Trophoblast cell (in vitro differentiated cells and primary cell): ENCODE results near the gene GOPC.
"Not testable (repeated sequence)": the region's sequence is repeated elsewhere in the genome, so short reads cannot be mapped to it uniquely, and the experiment has no call there.

Experiments
- DNase-seq, 2 donors: peaks; one replicate each; pipeline ENCODE4 v3.0.0-alpha.2; 2016
- H2AFZ ChIP-seq: 2 replicates; pipeline ENCODE4 v1.6.1; 2013; ENCODE audit warnings: low read length, moderate library complexity, mild to moderate bottlenecking; ENCODE audit not compliant: insufficient read depth, poor library complexity
- H2AK5ac ChIP-seq: 2 replicates; pipeline ENCODE4 v1.6.1; 2013; ENCODE audit warnings: mild to moderate bottlenecking, low read length
- H2BK120ac ChIP-seq: 2 replicates; pipeline ENCODE4 v1.6.1; 2013; ENCODE audit warnings: low read length, mild to moderate bottlenecking, moderate library complexity; ENCODE audit not compliant: insufficient read depth, poor library complexity
- H2BK12ac ChIP-seq: 2 replicates; pipeline ENCODE4 v1.6.1; 2013; ENCODE audit warnings: mild to moderate bottlenecking, low read length, moderate library complexity
- H2BK5ac ChIP-seq: 2 replicates; pipeline ENCODE4 v1.6.1; 2013; ENCODE audit warnings: low read length, low read depth, moderate library complexity, mild to moderate bottlenecking; ENCODE audit not compliant: poor library complexity
- H3K14ac ChIP-seq: 2 replicates; pipeline ENCODE4 v1.6.1; 2013; ENCODE audit warnings: mild to moderate bottlenecking, low read length
- H3K18ac ChIP-seq: 2 replicates; pipeline ENCODE4 v1.6.1; 2013; ENCODE audit warnings: mild to moderate bottlenecking, low read length
- H3K23ac ChIP-seq: 2 replicates; pipeline ENCODE4 v1.6.1; 2013; ENCODE audit warnings: low read length
- H3K27ac ChIP-seq: 2 replicates; pipeline ENCODE4 v1.5.1; 2013; ENCODE audit warnings: low read depth, mild to moderate bottlenecking, inconsistent platforms, low read length, moderate library complexity
- H3K27me3 ChIP-seq: 2 replicates; pipeline ENCODE4 v1.6.1; 2013; ENCODE audit warnings: inconsistent platforms, mild to moderate bottlenecking, low read length, moderate library complexity; ENCODE audit not compliant: insufficient read depth
- H3K36me3 ChIP-seq, 2 experiments: 1 replicate in 1 of 2; 2 replicates in 1 of 2; pipeline ENCODE4 v1.6.1; 2013; ENCODE audit warnings: low read length in 2 of 2, mild to moderate bottlenecking in 2 of 2, moderate library complexity in 1 of 2; ENCODE audit not compliant: insufficient read depth in 2 of 2, control insufficient read depth in 1 of 2
- H3K4ac ChIP-seq: 2 replicates; pipeline ENCODE4 v1.6.1; 2013; ENCODE audit warnings: low read depth, mild to moderate bottlenecking, low read length, moderate library complexity
- H3K4me1 ChIP-seq, 2 experiments: 1 replicate in 1 of 2; 2 replicates in 1 of 2; pipeline ENCODE4 v1.6.1; 2013; ENCODE audit warnings: low read length in 2 of 2, mild to moderate bottlenecking in 2 of 2, moderate library complexity in 1 of 2; ENCODE audit not compliant: insufficient read depth in 2 of 2, control insufficient read depth in 1 of 2
- H3K4me2 ChIP-seq: 2 replicates; pipeline ENCODE4 v1.6.1; 2013; ENCODE audit warnings: inconsistent platforms, mild to moderate bottlenecking, low read length, moderate library complexity
- H3K4me3 ChIP-seq: 2 replicates; pipeline ENCODE4 v1.5.1; 2013; ENCODE audit warnings: mild to moderate bottlenecking, low read depth, low read length, inconsistent platforms
- H3K79me1 ChIP-seq: one replicate; pipeline ENCODE4 v1.6.1; 2013; ENCODE audit warnings: low read length
- H3K79me2 ChIP-seq: 2 replicates; pipeline ENCODE4 v1.6.1; 2013; ENCODE audit warnings: low read length, mild to moderate bottlenecking; ENCODE audit not compliant: control insufficient read depth, insufficient read depth, poor library complexity
- H3K9ac ChIP-seq: 2 replicates; pipeline ENCODE4 v1.6.1; 2013; ENCODE audit warnings: mild to moderate bottlenecking, low read length
- H3K9me3 ChIP-seq: 2 replicates; pipeline ENCODE4 v1.6.1; 2013; ENCODE audit warnings: low read depth, mild to moderate bottlenecking, control low read depth, inconsistent platforms, low read length; ENCODE audit not compliant: insufficient read depth
- H4K12ac ChIP-seq: 2 replicates; pipeline ENCODE4 v1.6.1; 2013; ENCODE audit warnings: low read depth, mild to moderate bottlenecking, low read length, moderate library complexity
- H4K8ac ChIP-seq: 2 replicates; pipeline ENCODE4 v1.6.1; 2013; ENCODE audit warnings: low read depth, mild to moderate bottlenecking, low read length, moderate library complexity
- H4K91ac ChIP-seq: one replicate; pipeline ENCODE4 v1.6.1; 2013; ENCODE audit warnings: low read depth, mild to moderate bottlenecking, low read length, moderate library complexity
- WGBS: extraction: QIAGEN DNeasy Blood & Tissue Kit; methylation state at CpG from one replicate; pipeline ENCODE4 v1.1.7; 2013; ENCODE audit warnings: missing lambda C conversion rate; ENCODE audit not compliant: insufficient read length, insufficient coverage; ENCODE audit errors: extremely low coverage; 5-methylcytosine and 5-hydroxymethylcytosine counted together

Gene GOPC

GRCh38 chr6:117520603-117521395, 81.5 kb downstream of the GOPC start:
- H3K9ac ChIP-seq: no peak overlapping the region
- WGBS: no CpG with 5 or more reads among the region's 4 CpGs
- H3K27me3 ChIP-seq: no peaks in the 10 kb centered on the region

GRCh38 chr6:117518870-117519269, 83.4 kb downstream of the GOPC start:
- Histone ChIP-seq H2AFZ (no peak overlapping the region), H4K8ac (no peak overlapping the region), H3K27ac (no peak overlapping the region), H4K91ac (no peak overlapping the region), H3K27me3 (no peaks in the 10 kb centered on the region), H2BK12ac (no peak overlapping the region), H3K9me3 (no peaks in the 10 kb centered on the region), H3K23ac (no peak overlapping the region), H3K79me1 (peaks cover 4% of the 10 kb centered on the region), H3K9ac (no peak overlapping the region), H3K4me3 (no peak overlapping the region), H2BK5ac (no peak overlapping the region), H3K79me2 (no peaks in the 10 kb centered on the region), H2AK5ac (no peak overlapping the region), H3K36me3 (peaks cover 0 to 9% of the 10 kb centered on the region in 2 experiments), H3K4ac (no peak overlapping the region), H3K18ac (no peak overlapping the region), H3K4me2 (no peak overlapping the region), H4K12ac (no peak overlapping the region), H3K14ac (no peak overlapping the region), H2BK120ac (no peak overlapping the region), H3K4me1 (peaks cover 0 to 4% of the 10 kb centered on the region in 2 experiments)
- DNase-seq: no peak
- WGBS: no CpG with 5 or more reads among the region's 6 CpGs

More at GRCh38 chr6:117520603-117521395, 81.5 kb downstream of the GOPC start:
- H3K4me2 ChIP-seq: no peak overlapping the region
- H2BK120ac ChIP-seq: peak overlapping the region; percentile 2
- H3K4ac ChIP-seq: no peak overlapping the region
- no peak overlapping the region for H2BK12ac ChIP-seq
- H4K12ac ChIP-seq: no peak overlapping the region
- H3K79me2 ChIP-seq: no peaks in the 10 kb centered on the region
- H2AFZ ChIP-seq: no peak overlapping the region
- H2AK5ac ChIP-seq: no peak overlapping the region
- H4K91ac ChIP-seq: peak overlapping the region; percentile 17
- peaks cover 5% of the 10 kb centered on the region for H3K79me1 ChIP-seq
- no peak overlapping the region for H4K8ac ChIP-seq
- H3K36me3 ChIP-seq: peaks cover 2 to 9% of the 10 kb centered on the region in 2 experiments
- peaks cover 0 to 4% of the 10 kb centered on the region in 2 experiments for H3K4me1 ChIP-seq
- H3K14ac ChIP-seq: no peak overlapping the region
- H3K18ac ChIP-seq: no peak overlapping the region
- no peak overlapping the region for H3K4me3 ChIP-seq
- H3K23ac ChIP-seq: no peak overlapping the region
- no peak for DNase-seq
- H2BK5ac ChIP-seq: no peak overlapping the region
- H3K9me3 ChIP-seq: no peaks in the 10 kb centered on the region
- H3K27ac ChIP-seq: peak overlapping the region; percentile 39

GRCh38 chr6:117517995-117518394, 84.3 kb downstream of the GOPC start:
- H3K36me3 ChIP-seq, H3K18ac ChIP-seq, H4K12ac ChIP-seq, H3K23ac ChIP-seq, H2AFZ ChIP-seq, H3K79me1 ChIP-seq, DNase-seq, H3K4me3 ChIP-seq, H2BK120ac ChIP-seq, H3K79me2 ChIP-seq, H2AK5ac ChIP-seq, H4K91ac ChIP-seq, H2BK5ac ChIP-seq, H3K4me2 ChIP-seq, H3K4ac ChIP-seq, H4K8ac ChIP-seq, H3K27me3 ChIP-seq, H3K4me1 ChIP-seq, H3K27ac ChIP-seq, H3K9ac ChIP-seq, H3K9me3 ChIP-seq, H3K14ac ChIP-seq, H2BK12ac ChIP-seq: not testable (repeated sequence)
- WGBS: no CpG with 5 or more reads among the region's 5 CpGs

- Histone ChIP-seq H3K4me3 (no peak overlapping the region), H3K27me3 (no peaks in the 10 kb centered on the region), H3K79me2 (no peaks in the 10 kb centered on the region), H2BK5ac (no peak overlapping the region), H4K91ac (peak overlapping the region; percentile 44), H3K9ac (no peak overlapping the region), H2AK5ac (no peak overlapping the region), H3K14ac (no peak overlapping the region), H2BK120ac (no peak overlapping the region), H3K36me3 (peaks cover 0 to 8% of the 10 kb centered on the region in 2 experiments), H3K23ac (no peak overlapping the region), H3K4ac (no peak overlapping the region), H3K18ac (no peak overlapping the region), H3K4me2 (no peak overlapping the region), H4K8ac (no peak overlapping the region), H3K27ac (no peak overlapping the region), H3K9me3 (no peaks in the 10 kb centered on the region), H2AFZ (no peak overlapping the region), H4K12ac (no peak overlapping the region), H3K79me1 (peaks cover 6% of the 10 kb centered on the region), H3K4me1 (peaks cover 2 to 16% of the 10 kb centered on the region in 2 experiments), H2BK12ac (no peak overlapping the region)
- peak in 1 of 2 donors; percentile 66 for DNase-seq
These were observed 87.0 kb downstream of the GOPC start for GRCh38 chr6:117515326-117515725.
